PC-3 (cell line): ENCODE results near the gene ZC3HAV1. TPM values are rescaled to one million over a fixed set of nuclear protein-coding genes. Genes with fewer than 3 reads are reported as not detected.
"Not testable (repeated sequence)": the region's sequence is repeated elsewhere in the genome, so short reads cannot be mapped to it uniquely, and the experiment has no call there.

Source experiments
- ATAC-seq: fragments of 200-7000 bp; cut with Tn5 transposase; 2 replicates; pipeline ENCODE4 v1.9.1; 2020; ENCODE audit warnings: mild to moderate bottlenecking, moderate library complexity
- BruUV-seq: library from RNA; stranded (reverse); fragments of 400-500 nt; replicated peaks from 2 replicates; lab custom pipeline; 2021; lab: Mats Ljungman, UMichigan
- CTCF ChIA-PET: fragments of 300-600 bp; sonication (Branson Sonifier 250); formaldehyde crosslinking; loops from one replicate; lab custom pipeline; 2022; ENCODE audit warnings: antibody characterized with exemption; lab: Charles Lee
- POLR2A ChIA-PET: fragments of 300-600 bp; sonication (Branson Sonifier 250); formaldehyde crosslinking; loops from one replicate; lab custom pipeline; 2022; ENCODE audit warnings: antibody characterized with exemption; ENCODE audit not compliant: unreplicated experiment; lab: Charles Lee
- DNase-seq: peaks from one replicate; pipeline ENCODE4 v3.0.0-alpha.2; 2015
- H2AFZ ChIP-seq: fragments of 300-600 bp; sonication (generic); 2 replicates; pipeline ENCODE4 v1.6.0; 2016; ENCODE audit warnings: antibody characterized with exemption, low read length
- H3F3A ChIP-seq: fragments of 300-600 bp; sonication (generic); one replicate; pipeline ENCODE4 v1.6.0; 2017; ENCODE audit warnings: antibody characterized with exemption, low read length, control low read depth, mild to moderate bottlenecking; ENCODE audit not compliant: unreplicated experiment
- H3K27ac ChIP-seq: fragments of 300-600 bp; sonication (generic); 2 replicates; pipeline ENCODE4 v1.5.1; 2016; ENCODE audit warnings: mild to moderate bottlenecking, low read length
- H3K27me3 ChIP-seq: fragments of 300-600 bp; sonication (generic); 2 replicates; pipeline ENCODE4 v1.6.1; 2016; ENCODE audit warnings: low read length, mixed read lengths
- H3K36me3 ChIP-seq: fragments of 300-600 bp; sonication (generic); 2 replicates; pipeline ENCODE4 v1.6.1; 2016; ENCODE audit warnings: low read depth, mixed run types, low read length, mixed read lengths
- H3K4me1 ChIP-seq: fragments of 300-600 bp; sonication (generic); 2 replicates; pipeline ENCODE4 v1.5.1; 2016; ENCODE audit warnings: low read length; ENCODE audit not compliant: insufficient read depth
- H3K4me2 ChIP-seq: fragments of 300-600 bp; sonication (generic); 2 replicates; pipeline ENCODE4 v1.6.0; 2016; ENCODE audit warnings: low read length
- H3K4me3 ChIP-seq: fragments of 300-600 bp; sonication (generic); 2 replicates; pipeline ENCODE4 v1.5.1; 2016; ENCODE audit warnings: mild to moderate bottlenecking, low read length, mixed read lengths
- H3K79me2 ChIP-seq: fragments of 300-600 bp; sonication (generic); 2 replicates; pipeline ENCODE4 v1.6.1; 2017; ENCODE audit warnings: low read length, mixed read lengths
- H3K9ac ChIP-seq: fragments of 300-600 bp; sonication (generic); 2 replicates; pipeline ENCODE4 v1.6.0; 2016; ENCODE audit warnings: mild to moderate bottlenecking, low read length
- H3K9me2 ChIP-seq: fragments of 300-600 bp; sonication (generic); replicated peaks from 2 replicates; pipeline ENCODE4 v1.6.1; 2016; ENCODE audit warnings: mixed run types, low read length, mixed read lengths
- H3K9me3 ChIP-seq: fragments of 300-600 bp; sonication (generic); 2 replicates; pipeline ENCODE4 v1.6.1; 2016; ENCODE audit warnings: low read length, mixed read lengths
- H4K20me1 ChIP-seq: fragments of 300-600 bp; sonication (generic); 2 replicates; pipeline ENCODE4 v1.6.1; 2016; ENCODE audit warnings: low read length, mixed read lengths
- CTCF ChIP-seq: fragments of 300-600 bp; sonication (generic); conservative IDR thresholded peaks from 2 replicates; pipeline ENCODE4 v1.5.1; 2017; ENCODE audit warnings: antibody characterized with exemption, low read depth, mild to moderate bottlenecking, low read length
- EZH2 ChIP-seq: fragments of 300-600 bp; sonication (generic); IDR thresholded peaks from one replicate; pipeline ENCODE4 v1.6.1; 2017; ENCODE audit warnings: antibody characterized with exemption, mild to moderate bottlenecking, low read length; ENCODE audit not compliant: unreplicated experiment
- EZH2phosphoT487 ChIP-seq: fragments of 300-600 bp; sonication (generic); IDR thresholded peaks from 2 replicates; pipeline ENCODE4 v1.6.1; 2018; ENCODE audit warnings: mild to moderate bottlenecking, antibody characterized with exemption, low read length, borderline replicate concordance
- intact Hi-C: fragments of 100-400 bp; cut with micrococcal nuclease; formaldehyde crosslinking; loops from 2 replicates; pipeline ENCODE4 v1.9.0; 2023
- total RNA-seq: library from RNA; depleted of rRNA; stranded (reverse); fragments of >200 nt; gene quantifications from 2 replicates; pipeline ENCODE4 v1.2.3, GENCODE V29; 2014

Gene ZC3HAV1
- total RNA-seq, 1 experiment from 2014 or later: 19.6 TPM

DNA sequence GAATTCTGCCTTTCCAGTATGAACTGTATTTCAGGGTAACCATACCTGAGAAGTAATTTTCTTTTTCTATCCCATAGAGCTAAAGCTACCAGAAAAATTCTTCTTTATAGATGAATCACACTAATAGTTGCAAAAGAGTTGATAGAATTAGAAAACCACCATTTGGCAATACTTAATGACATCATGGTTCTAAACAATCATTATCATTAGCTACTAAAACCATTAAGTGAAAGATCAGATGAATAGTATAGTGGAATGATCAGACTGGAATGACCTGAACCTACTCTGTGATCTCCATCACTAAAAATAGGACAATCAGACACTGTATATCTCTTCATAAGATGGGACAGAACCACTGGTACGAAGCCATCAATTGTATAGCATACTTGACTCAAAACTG is 53.8 kb downstream of the ZC3HAV1 start:
- Histone ChIP-seq H3K9ac (no peak overlapping the region), H4K20me1 (no peaks in the 10 kb centered on the region), H3F3A (no peaks in the 10 kb centered on the region), H3K27me3 (no peaks in the 10 kb centered on the region), H3K79me2 (no peaks in the 10 kb centered on the region), H3K9me3 (no peaks in the 10 kb centered on the region), H3K9me2 (no peaks in the 10 kb centered on the region), H3K4me3 (no peak overlapping the region), H3K27ac (no peak overlapping the region), H3K4me1 (no peaks in the 10 kb centered on the region), H3K4me2 (no peak overlapping the region), H3K36me3 (peaks cover 19% of the 10 kb centered on the region), H2AFZ (no peak overlapping the region)
- intact Hi-C loops: no loop called here
- ATAC-seq (no peak), DNase-seq (no peak)
- no peak for TF ChIP-seq CTCF
- no peak for TF ChIP-seq EZH2phosphoT487
- no peak for TF ChIP-seq EZH2
- POLR2A ChIA-PET: no interaction called here
- BruUV-seq: no TSS peak
- CTCF ChIA-PET: no interaction called here

GRCh38 chr7:139054656-139055055 is 54.9 kb downstream of the ZC3HAV1 start:
- POLR2A ChIA-PET, H3F3A ChIP-seq, H3K9me2 ChIP-seq, BruUV-seq, H3K9me3 ChIP-seq, DNase-seq, H3K4me2 ChIP-seq, H3K4me1 ChIP-seq, H3K4me3 ChIP-seq, intact Hi-C loops, H2AFZ ChIP-seq, H3K9ac ChIP-seq, ATAC-seq, H4K20me1 ChIP-seq, H3K79me2 ChIP-seq, H3K27ac ChIP-seq, H3K27me3 ChIP-seq: not testable (repeated sequence)
- peaks cover 14% of the 10 kb centered on the region for H3K36me3 ChIP-seq
- CTCF ChIA-PET: interaction anchor here (0.5 kb wide), 1 partner anchor 392 kb away, joined by 4 read pairs; no protein-coding TSS in a partner anchor

GRCh38 chr7:139054101-139054500 is 55.4 kb downstream of the ZC3HAV1 start:
- H3K4me3 ChIP-seq: no peak overlapping the region
- peaks cover 19% of the 10 kb centered on the region for H3K36me3 ChIP-seq
- no peak for ATAC-seq
- TF ChIP-seq EZH2 (no peak), CTCF (no peak), EZH2phosphoT487 (no peak)
- no peaks in the 10 kb centered on the region for H3K4me1 ChIP-seq
- no TSS peak for BruUV-seq
- no peaks in the 10 kb centered on the region for H3F3A ChIP-seq
- no peak overlapping the region for H3K9ac ChIP-seq
- POLR2A ChIA-PET: interaction anchor here (0.5 kb wide), 1 partner anchor 111 kb away, joined by 3 read pairs; no protein-coding TSS in a partner anchor
- no peaks in the 10 kb centered on the region for H3K9me2 ChIP-seq
- H3K27ac ChIP-seq: no peak overlapping the region
- intact Hi-C loops: no loop called here
- H3K9me3 ChIP-seq: no peaks in the 10 kb centered on the region
- DNase-seq: no peak
- H4K20me1 ChIP-seq: no peaks in the 10 kb centered on the region
- no peak overlapping the region for H2AFZ ChIP-seq
- H3K27me3 ChIP-seq: no peaks in the 10 kb centered on the region
- CTCF ChIA-PET: interaction anchor here (0.5 kb wide), 1 partner anchor 393 kb away, joined by 4 read pairs; no protein-coding TSS in a partner anchor
- H3K79me2 ChIP-seq: no peaks in the 10 kb centered on the region
- no peak overlapping the region for H3K4me2 ChIP-seq
